Measurements from ENCODE around the gene LARGE1.

The LARGE1 gene

DNA sequence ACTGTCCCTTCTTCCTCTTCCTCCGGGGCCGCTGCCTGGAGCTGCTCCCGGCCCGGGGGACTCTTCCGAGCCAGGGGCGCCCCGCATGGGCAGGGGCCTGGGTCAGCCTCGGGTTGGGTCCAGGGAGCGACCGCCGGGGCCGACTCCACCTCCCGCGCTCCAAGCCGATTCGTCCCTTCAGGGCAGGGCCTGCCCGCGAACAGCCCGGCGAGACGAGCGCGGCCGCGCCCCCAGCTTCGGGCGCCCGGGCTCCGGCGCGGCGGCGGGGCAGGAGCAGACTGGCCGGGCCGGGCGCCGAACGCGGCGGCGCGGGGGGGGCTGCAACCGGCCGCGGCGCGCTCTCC lies at the start of gene LARGE1:
Gene LARGE1 (minus strand): TSS at position 280 of the 344 bp plus-strand sequence.
- Mint-ChIP-seq H3K27ac (no peak within 1 kb of the TSS), H3K4me1 (peaks cover 5% of the 10 kb centered on the region), H3K36me3 (no peaks in the 10 kb centered on the region), H3K4me3 (peak within 1 kb of the TSS; percentile 59), H3K9me3 (peaks cover 8% of the 10 kb centered on the region)
- DNase-seq (ENCODE audit: low spot score in 2 of 2): no peak
- ATAC-seq: peak; percentile 9

- no peak for DNase-seq (ENCODE audit: low spot score in 2 of 2)
- Mint-ChIP-seq H3K9me3 (peaks cover 6% of the 10 kb centered on the region), H3K36me3 (no peaks in the 10 kb centered on the region), H3K4me3 (no peak overlapping the region), H3K27ac (no peak overlapping the region), H3K4me1 (no peaks in the 10 kb centered on the region)
- no peak for ATAC-seq
These were observed 48.8 kb upstream of the LARGE1 start for GRCh38 chr22:33969045-33969444.

DNA sequence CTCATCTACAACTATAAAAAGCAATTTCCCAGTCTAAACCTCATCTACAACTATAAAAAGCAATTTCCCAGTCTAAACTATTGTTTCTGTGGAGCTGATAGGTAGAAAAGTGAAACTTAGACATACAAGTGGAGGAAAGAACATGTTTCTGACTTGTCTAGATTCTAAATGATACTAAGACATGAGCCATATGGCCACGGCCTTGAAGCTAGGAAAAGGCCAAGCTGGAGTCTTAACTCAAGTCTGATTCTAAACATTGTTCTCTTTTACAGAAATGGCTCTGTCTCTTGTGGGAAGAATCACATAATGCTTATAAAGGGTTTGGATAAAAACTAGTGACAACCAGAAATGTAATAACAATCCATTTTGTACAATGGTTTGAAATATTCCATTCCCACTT lies 43.8 kb upstream of the LARGE1 start:
- DNase-seq (ENCODE audit: low spot score in 2 of 2) (no peak), ATAC-seq (no peak)
- Mint-ChIP-seq H3K27ac (no peak overlapping the region), H3K4me3 (no peak overlapping the region), H3K36me3 (no peaks in the 10 kb centered on the region), H3K4me1 (no peaks in the 10 kb centered on the region), H3K9me3 (no peaks in the 10 kb centered on the region)

DNA sequence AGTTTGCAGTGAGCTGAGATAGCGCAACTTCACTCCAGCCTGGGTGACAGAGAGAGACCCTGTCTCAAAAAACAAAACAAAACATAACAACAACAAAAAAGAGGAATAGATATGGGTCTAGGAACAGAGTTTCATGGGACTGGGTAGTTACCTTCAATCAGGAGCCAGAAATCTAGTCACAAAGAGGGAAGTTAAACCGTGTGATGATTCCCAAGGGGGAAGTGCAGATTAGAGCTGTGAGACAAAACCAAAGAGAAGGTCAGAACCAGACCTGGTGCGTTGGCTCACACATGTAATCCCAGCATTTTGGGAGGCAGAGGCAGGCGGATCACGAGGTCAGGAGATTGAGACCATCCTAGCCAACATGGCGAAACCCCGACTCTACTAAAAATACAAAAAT lies 42.1 kb upstream of the LARGE1 start:
- Mint-ChIP-seq H3K27ac (no peak overlapping the region), H3K4me1 (no peaks in the 10 kb centered on the region), H3K36me3 (no peaks in the 10 kb centered on the region), H3K9me3 (no peaks in the 10 kb centered on the region), H3K4me3 (no peak overlapping the region)
- no peak for ATAC-seq
- DNase-seq (ENCODE audit: low spot score in 2 of 2): no peak

- DNase-seq (ENCODE audit: low spot score in 2 of 2) (no peak), ATAC-seq (no peak)
- Mint-ChIP-seq H3K4me3 (no peak overlapping the region), H3K4me1 (no peaks in the 10 kb centered on the region), H3K36me3 (no peaks in the 10 kb centered on the region), H3K27ac (no peak overlapping the region), H3K9me3 (no peaks in the 10 kb centered on the region)
These were observed 38.5 kb upstream of the LARGE1 start for GRCh38 chr22:33958741-33959140.

- H3K36me3 Mint-ChIP-seq: no peaks in the 10 kb centered on the region
- H3K9me3 Mint-ChIP-seq: no peaks in the 10 kb centered on the region
- no peak overlapping the region for H3K27ac Mint-ChIP-seq
- no peak for DNase-seq (ENCODE audit: low spot score in 2 of 2)
- H3K4me3 Mint-ChIP-seq: no peak overlapping the region
- no peak for ATAC-seq
- H3K4me1 Mint-ChIP-seq: no peaks in the 10 kb centered on the region
These were observed 36.8 kb upstream of the LARGE1 start for GRCh38 chr22:33957086-33957485.

DNA sequence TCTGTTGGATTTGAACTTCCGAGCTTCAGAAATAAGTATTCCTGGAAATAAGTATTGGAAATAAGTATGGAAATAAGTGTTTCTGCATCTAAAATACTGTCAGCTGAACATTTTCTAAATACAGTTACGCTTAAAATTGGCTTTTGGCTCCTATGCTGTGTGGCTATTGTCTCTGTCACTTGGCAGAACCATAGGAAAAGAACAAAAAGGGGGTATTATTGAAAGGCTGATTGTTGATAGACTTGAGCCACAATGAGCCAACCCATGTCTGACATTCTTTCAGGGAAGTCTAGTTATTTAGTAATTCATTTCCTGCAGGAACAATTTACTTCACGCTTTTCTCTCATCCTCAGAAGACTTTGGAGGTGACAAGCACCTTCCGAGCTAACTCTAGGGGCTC lies 32.5 kb upstream of the LARGE1 start:
- no peaks in the 10 kb centered on the region for H3K9me3 Mint-ChIP-seq
- DNase-seq (ENCODE audit: low spot score in 2 of 2) (no peak), ATAC-seq (no peak)
- no peak overlapping the region for H3K27ac Mint-ChIP-seq
- no peaks in the 10 kb centered on the region for H3K4me1 Mint-ChIP-seq
- no peak overlapping the region for H3K4me3 Mint-ChIP-seq
- no peaks in the 10 kb centered on the region for H3K36me3 Mint-ChIP-seq

- H3K36me3 Mint-ChIP-seq: no peaks in the 10 kb centered on the region
- H3K4me3 Mint-ChIP-seq: no peak overlapping the region
- ATAC-seq: no peak
- no peak for DNase-seq (ENCODE audit: low spot score in 2 of 2)
- no peak overlapping the region for H3K27ac Mint-ChIP-seq
- no peaks in the 10 kb centered on the region for H3K4me1 Mint-ChIP-seq
- H3K9me3 Mint-ChIP-seq: no peaks in the 10 kb centered on the region
These were observed 20.5 kb upstream of the LARGE1 start for GRCh38 chr22:33940741-33941140.

DNA sequence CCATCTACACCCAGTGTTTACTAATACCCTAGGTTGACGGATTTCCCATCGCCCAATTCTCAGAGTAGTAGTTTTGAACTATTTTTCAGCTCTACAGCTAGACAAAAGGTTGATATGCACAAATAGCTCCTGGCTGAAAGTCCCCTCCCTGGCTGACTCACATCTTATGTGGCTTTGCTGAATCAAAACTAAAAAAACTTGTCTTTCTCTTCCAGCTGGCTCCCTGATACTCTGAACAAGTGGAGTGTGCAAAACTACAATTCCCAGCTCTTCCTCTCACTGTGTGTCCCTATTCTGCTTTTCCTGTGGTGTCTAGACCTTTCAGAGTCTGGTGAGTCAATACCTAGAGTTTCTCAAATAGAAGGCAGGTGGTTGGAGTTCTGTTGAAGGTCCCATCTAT lies 12.7 kb upstream of the LARGE1 start:
- no peaks in the 10 kb centered on the region for H3K4me1 Mint-ChIP-seq
- peaks cover 3% of the 10 kb centered on the region for H3K9me3 Mint-ChIP-seq
- DNase-seq (ENCODE audit: low spot score in 2 of 2) (no peak), ATAC-seq (no peak)
- no peak overlapping the region for H3K4me3 Mint-ChIP-seq
- no peak overlapping the region for H3K27ac Mint-ChIP-seq
- no peaks in the 10 kb centered on the region for H3K36me3 Mint-ChIP-seq

- Mint-ChIP-seq H3K4me1 (no peaks in the 10 kb centered on the region), H3K36me3 (no peaks in the 10 kb centered on the region), H3K27ac (no peak overlapping the region), H3K4me3 (no peak overlapping the region), H3K9me3 (peaks cover 3% of the 10 kb centered on the region)
- ATAC-seq (no peak), DNase-seq (ENCODE audit: low spot score in 2 of 2) (no peak)
These were observed 11.1 kb upstream of the LARGE1 start for GRCh38 chr22:33931406-33931805.

DNA sequence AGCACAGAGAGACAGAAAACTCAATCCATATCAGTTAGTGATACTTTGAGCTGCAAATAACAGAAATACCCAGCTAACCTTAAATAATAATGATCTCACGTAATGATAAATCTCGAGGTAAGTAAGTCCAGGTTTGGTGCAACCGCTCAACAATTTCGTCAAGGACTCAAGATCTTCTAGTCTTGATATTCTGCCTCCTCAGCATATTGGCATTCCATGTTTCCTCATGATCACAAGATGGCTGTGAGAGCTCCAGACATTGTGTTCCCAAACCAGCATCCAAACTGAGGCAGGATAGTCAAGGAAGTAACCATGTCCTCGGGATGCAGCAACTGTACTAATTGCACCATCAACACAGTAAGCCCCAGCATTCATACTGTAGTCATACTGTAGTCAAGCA lies 7.5 kb upstream of the LARGE1 start:
- Mint-ChIP-seq H3K4me1 (no peaks in the 10 kb centered on the region), H3K27ac (no peak overlapping the region), H3K4me3 (no peak overlapping the region), H3K9me3 (peaks cover 2% of the 10 kb centered on the region), H3K36me3 (no peaks in the 10 kb centered on the region)
- ATAC-seq (no peak), DNase-seq (ENCODE audit: low spot score in 2 of 2) (no peak)

- Mint-ChIP-seq H3K36me3 (no peaks in the 10 kb centered on the region), H3K4me1 (peaks cover 5% of the 10 kb centered on the region), H3K4me3 (no peak overlapping the region), H3K27ac (no peak overlapping the region), H3K9me3 (peaks cover 2% of the 10 kb centered on the region)
- DNase-seq (ENCODE audit: low spot score in 2 of 2): no peak
- no peak for ATAC-seq
These were observed 4.9 kb upstream of the LARGE1 start for GRCh38 chr22:33925194-33925593.

DNA sequence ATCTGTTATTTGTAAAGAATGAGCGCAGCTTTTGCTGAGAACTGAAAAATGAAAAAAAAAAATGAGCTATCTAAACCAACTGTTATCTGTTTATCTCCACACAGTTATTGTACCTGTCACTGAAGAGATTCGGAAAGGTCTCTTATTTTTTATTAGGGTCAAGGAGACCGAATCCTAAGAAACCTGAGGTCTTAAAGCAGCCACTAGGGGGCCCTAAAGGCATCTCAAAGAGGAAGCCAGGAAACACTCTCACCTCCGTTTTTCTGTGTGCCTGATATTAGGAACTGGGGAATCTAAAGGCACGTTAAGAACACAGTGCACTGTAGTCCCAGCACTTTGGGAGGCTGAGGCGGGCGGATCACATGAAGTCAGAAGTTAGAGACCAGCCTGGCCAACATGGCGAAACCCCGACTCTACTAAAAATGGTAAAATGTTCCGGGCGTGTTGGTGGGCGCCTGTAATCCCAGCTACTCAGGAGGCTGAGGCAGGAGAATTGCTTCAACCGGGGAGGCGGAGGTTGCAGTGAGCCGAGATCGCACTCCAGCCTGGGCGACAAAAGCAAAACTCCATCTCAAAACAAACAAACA lies 3.5 kb upstream of the LARGE1 start:
- Mint-ChIP-seq H3K27ac (no peak overlapping the region), H3K36me3 (no peaks in the 10 kb centered on the region), H3K9me3 (peaks cover 2% of the 10 kb centered on the region), H3K4me1 (peaks cover 5% of the 10 kb centered on the region), H3K4me3 (no peak overlapping the region)
- ATAC-seq: no peak
- DNase-seq (ENCODE audit: low spot score in 2 of 2): no peak

GRCh38 chr22:33923033-33923432 lies 2.8 kb upstream of the LARGE1 start:
- Mint-ChIP-seq H3K27ac (no peak overlapping the region), H3K36me3 (no peaks in the 10 kb centered on the region), H3K4me1 (peaks cover 5% of the 10 kb centered on the region), H3K4me3 (peak overlapping the region; percentile 59), H3K9me3 (peaks cover 5% of the 10 kb centered on the region)
- DNase-seq (ENCODE audit: low spot score in 2 of 2) (no peak), ATAC-seq (no peak)

- ATAC-seq (no peak), DNase-seq (ENCODE audit: low spot score in 2 of 2) (no peak)
- H3K36me3 Mint-ChIP-seq: no peaks in the 10 kb centered on the region
- peaks cover 5% of the 10 kb centered on the region for H3K4me1 Mint-ChIP-seq
- no peak overlapping the region for H3K27ac Mint-ChIP-seq
- H3K4me3 Mint-ChIP-seq: peak overlapping the region; percentile 59
- peaks cover 5% of the 10 kb centered on the region for H3K9me3 Mint-ChIP-seq
These were observed 2.0 kb upstream of the LARGE1 start for GRCh38 chr22:33922349-33922681.

GRCh38 chr22:33921525-33922348 lies 1.5 kb upstream of the LARGE1 start:
- ATAC-seq (no peak), DNase-seq (ENCODE audit: low spot score in 2 of 2) (no peak)
- H3K4me1 Mint-ChIP-seq: peaks cover 5% of the 10 kb centered on the region
- H3K4me3 Mint-ChIP-seq: peak overlapping the region; percentile 59
- peaks cover 5% of the 10 kb centered on the region for H3K9me3 Mint-ChIP-seq
- H3K36me3 Mint-ChIP-seq: no peaks in the 10 kb centered on the region
- H3K27ac Mint-ChIP-seq: no peak overlapping the region
